Keratinocyte (primary cell): ENCODE measurements around the gene TMEM109. TPM values are rescaled to one million over a fixed set of nuclear protein-coding genes. Genes with fewer than 3 reads are reported as not detected.

ENCODE experiments used
- DNase-seq: peaks from one replicate; pipeline ENCODE4 v3.0.0-alpha.2; 2011; ENCODE audit warnings: low read depth, missing footprints, low spot score
- FAIRE-seq: peaks from 2 replicates; lab custom pipeline; 2011; peaks lifted over from hg19 to GRCh38; lab: Jason Lieb, UNC
- H2AFZ ChIP-seq: 2 replicates; pipeline ENCODE4 v1.6.0; 2012; ENCODE audit warnings: low read length, control low read depth, inconsistent platforms; ENCODE audit not compliant: control insufficient read depth
- H3K27ac ChIP-seq: 2 replicates; pipeline ENCODE4 v1.5.1; 2011; ENCODE audit warnings: low read length; ENCODE audit not compliant: control insufficient read depth, insufficient read depth
- H3K27me3 ChIP-seq: 3 replicates; pipeline ENCODE4 v1.6.0; 2011; ENCODE audit warnings: low read length; ENCODE audit not compliant: control insufficient read depth, insufficient read depth; ENCODE audit errors: extremely low read depth
- H3K36me3 ChIP-seq, 2 experiments: 2 replicates in 1 of 2; 3 replicates in 1 of 2; pipeline ENCODE4 v1.5.1; 2011; ENCODE audit warnings: low read length in 2 of 2, mild to moderate bottlenecking in 1 of 2; ENCODE audit not compliant: control insufficient read depth in 2 of 2, insufficient read depth in 2 of 2; ENCODE audit errors: extremely low read depth in 1 of 2
- H3K4me1 ChIP-seq: 3 replicates; pipeline ENCODE4 v1.5.1; 2011; ENCODE audit warnings: low read length; ENCODE audit not compliant: control insufficient read depth, insufficient read depth; ENCODE audit errors: extremely low read depth
- H3K4me2 ChIP-seq: 3 replicates; pipeline ENCODE4 v1.6.0; 2011; ENCODE audit warnings: low read depth, low read length; ENCODE audit not compliant: control insufficient read depth, insufficient read depth; ENCODE audit errors: extremely low read depth
- H3K4me3 ChIP-seq, 3 experiments: fragments of 200-600 bp in 1 of 3; sonication (generic) in 1 of 3; 2 replicates in 2 of 3; 3 replicates in 1 of 3; pipeline ENCODE4 v1.5.1; 2011 to 2016; ENCODE audit warnings: low read length in 3 of 3, mild to moderate bottlenecking in 3 of 3, control low read depth in 2 of 3, inconsistent platforms in 1 of 3, low read depth in 1 of 3, mixed read lengths in 1 of 3, mixed run types in 1 of 3, moderate library complexity in 1 of 3; ENCODE audit not compliant: control insufficient read depth in 2 of 3, insufficient read depth in 2 of 3; ENCODE audit errors: extremely low read depth in 1 of 3
- H3K79me2 ChIP-seq: 2 replicates; pipeline ENCODE4 v1.6.0; 2012; ENCODE audit warnings: low read length; ENCODE audit not compliant: control insufficient read depth, insufficient read depth
- H3K9ac ChIP-seq: 3 replicates; pipeline ENCODE4 v1.6.0; 2011; ENCODE audit warnings: low read length; ENCODE audit not compliant: control insufficient read depth, insufficient read depth; ENCODE audit errors: extremely low read depth
- H3K9me1 ChIP-seq: 3 replicates; pipeline ENCODE4 v1.6.0; 2011; ENCODE audit warnings: low read length; ENCODE audit not compliant: control insufficient read depth, insufficient read depth; ENCODE audit errors: extremely low read depth
- H3K9me3 ChIP-seq: 2 replicates; pipeline ENCODE4 v1.5.1; 2012; ENCODE audit warnings: low read depth, low read length; ENCODE audit not compliant: control insufficient read depth
- H4K20me1 ChIP-seq: 3 replicates; pipeline ENCODE4 v1.6.0; 2011; ENCODE audit warnings: low read length; ENCODE audit not compliant: control insufficient read depth, insufficient read depth; ENCODE audit errors: extremely low read depth
- CTCF ChIP-seq, 3 experiments: IDR thresholded peaks in 1 of 3; conservative IDR thresholded peaks in 1 of 3; optimal IDR thresholded peaks in 1 of 3; 2 replicates in 2 of 3; 3 replicates in 1 of 3; pipeline versions ENCODE3 to v1.5.1; 2011; ENCODE audit warnings: low read length in 3 of 3, mild to moderate bottlenecking in 3 of 3, moderate library complexity in 2 of 3, control low read depth in 1 of 3, inconsistent platforms in 1 of 3; ENCODE audit not compliant: insufficient read depth in 2 of 3; ENCODE audit errors: extremely low read depth in 1 of 3
- EZH2 ChIP-seq: IDR thresholded peaks from one replicate; pipeline ENCODE4 v1.6.1; 2012; ENCODE audit warnings: inconsistent platforms, mild to moderate bottlenecking, low read length, moderate library complexity
- dilution Hi-C: fragments of 300-500 bp; cut with MboI; formaldehyde crosslinking; loops from one replicate; pipeline ENCODE4 v1.7.0; 2020; ENCODE audit warnings: low sequenced_read_pairs; ENCODE audit not compliant: extremely low pct_ligation_motif_present
- polyA plus RNA-seq, 5 experiments: library from polyadenylated mRNA; depleted of rRNA in 3 of 5; stranded (reverse) in 3 of 5; stranded (forward) in 1 of 5; unstranded in 1 of 5; fragments of >200 nt; gene quantifications; 1 replicate in 1 of 5; 2 replicates in 3 of 5; 3 replicates in 1 of 5; pipeline versions ENCODE4 v1.2.1 to v1.2.3, GENCODE V29; 2011 to 2012; ENCODE audit warnings: missing spikeins in 2 of 5, low read depth in 1 of 5, low replicate concordance in 1 of 5

TMEM109 gene
- polyA plus RNA-seq, 1 donor (not counting 4 experiments of a cell fraction or from before 2014, with no cell fraction given) = 25.2 TPM

DNA sequence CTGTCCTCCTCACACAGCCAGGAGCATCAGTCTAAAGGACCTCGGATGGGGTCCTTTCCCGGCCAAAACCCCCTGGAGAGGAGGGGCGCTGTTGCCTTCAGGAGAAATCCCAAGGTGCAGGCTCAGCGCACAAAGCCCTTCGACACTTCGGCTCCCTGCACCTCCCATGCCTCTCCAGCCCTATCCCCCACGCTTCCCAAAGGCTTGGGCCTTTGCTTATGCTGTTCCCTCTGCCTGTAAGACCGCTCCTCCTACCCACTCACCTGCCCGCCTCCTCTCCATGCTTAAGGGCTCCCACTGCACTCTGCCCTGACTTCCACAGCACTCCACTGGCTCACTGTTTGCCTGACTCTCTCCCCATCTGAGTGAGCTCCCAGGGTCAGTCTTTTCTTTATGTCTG lies 24.5 kb downstream of the TMEM109 start:
- FAIRE-seq (no peak), DNase-seq (no peak)
- Histone ChIP-seq H4K20me1 (no peaks in the 10 kb centered on the region), H3K9ac (no peak overlapping the region), H3K4me1 (peaks cover 18% of the 10 kb centered on the region), H3K4me2 (no peak overlapping the region), H3K9me1 (no peaks in the 10 kb centered on the region), H3K9me3 (no peaks in the 10 kb centered on the region), H3K27ac (no peak overlapping the region), H3K27me3 (no peaks in the 10 kb centered on the region), H3K79me2 (no peaks in the 10 kb centered on the region), H3K36me3 (peaks cover 0 to 8% of the 10 kb centered on the region in 2 experiments), H2AFZ (no peak overlapping the region), H3K4me3 (no peak overlapping the region)
- no peak for TF ChIP-seq CTCF (optimal IDR thresholded peaks at IDR 0.05 in 1 of 3, IDR thresholded peaks at IDR 0.05 in 1 of 3, conservative IDR thresholded peaks at IDR 0.05 in 1 of 3; ENCODE audit: extremely low read depth in 1 of 3, insufficient read depth in 2 of 3, low read length in 3 of 3)
- TF ChIP-seq EZH2 = no peak
- dilution Hi-C loops = no loop called here

DNA sequence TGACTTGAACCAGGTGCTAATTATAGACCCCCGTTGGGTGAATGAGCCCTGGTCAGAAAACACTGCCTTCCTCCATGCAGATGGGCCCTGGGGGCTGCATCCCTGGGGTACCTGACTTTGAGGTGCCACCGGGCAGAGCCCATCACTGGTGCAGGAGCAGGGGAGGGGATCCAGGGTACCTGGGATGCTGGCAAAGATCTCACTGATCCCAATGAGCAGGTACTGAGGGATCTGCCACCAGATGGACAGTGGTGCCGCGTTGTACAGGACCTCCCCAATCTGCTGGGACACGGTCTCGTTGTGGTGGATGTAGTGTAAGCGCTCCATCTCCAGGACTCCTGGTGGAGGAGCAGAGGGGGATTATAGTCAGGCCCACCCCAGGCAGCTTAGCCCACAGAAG lies 25.3 kb downstream of the TMEM109 start:
- Histone ChIP-seq H4K20me1 (no peaks in the 10 kb centered on the region), H3K9ac (no peak overlapping the region), H3K27ac (no peak overlapping the region), H3K9me3 (no peaks in the 10 kb centered on the region), H2AFZ (no peak overlapping the region), H3K9me1 (no peaks in the 10 kb centered on the region), H3K79me2 (no peaks in the 10 kb centered on the region), H3K4me1 (peaks cover 18% of the 10 kb centered on the region), H3K27me3 (no peaks in the 10 kb centered on the region), H3K36me3 (peaks cover 0 to 8% of the 10 kb centered on the region in 2 experiments), H3K4me2 (no peak overlapping the region), H3K4me3 (no peak overlapping the region)
- TF ChIP-seq CTCF (optimal IDR thresholded peaks at IDR 0.05 in 1 of 3, IDR thresholded peaks at IDR 0.05 in 1 of 3, conservative IDR thresholded peaks at IDR 0.05 in 1 of 3; ENCODE audit: extremely low read depth in 1 of 3, insufficient read depth in 2 of 3, low read length in 3 of 3) = no peak
- TF ChIP-seq EZH2 = no peak
- DNase-seq = no peak
- dilution Hi-C loops = no loop called here
- FAIRE-seq = no peak
